Measurements from ENCODE around the gene TOMM7. TPM values are rescaled to one million over a fixed set of nuclear protein-coding genes. Genes with fewer than 3 reads are reported as not detected.

Gene TOMM7
- total RNA-seq, 2 donors from 2014 or later: 335 to 356 TPM

GRCh38 chr7:22827563-22827962 lies 4.9 kb upstream of the TOMM7 start:
- H3K4me1 Mint-ChIP-seq: peaks cover 6% of the 10 kb centered on the region
- H3K4me1 ChIP-seq (ENCODE audit: control insufficient read depth, insufficient read depth, low read length): no peaks in the 10 kb centered on the region
- TF ChIP-seq, protein P1, sequence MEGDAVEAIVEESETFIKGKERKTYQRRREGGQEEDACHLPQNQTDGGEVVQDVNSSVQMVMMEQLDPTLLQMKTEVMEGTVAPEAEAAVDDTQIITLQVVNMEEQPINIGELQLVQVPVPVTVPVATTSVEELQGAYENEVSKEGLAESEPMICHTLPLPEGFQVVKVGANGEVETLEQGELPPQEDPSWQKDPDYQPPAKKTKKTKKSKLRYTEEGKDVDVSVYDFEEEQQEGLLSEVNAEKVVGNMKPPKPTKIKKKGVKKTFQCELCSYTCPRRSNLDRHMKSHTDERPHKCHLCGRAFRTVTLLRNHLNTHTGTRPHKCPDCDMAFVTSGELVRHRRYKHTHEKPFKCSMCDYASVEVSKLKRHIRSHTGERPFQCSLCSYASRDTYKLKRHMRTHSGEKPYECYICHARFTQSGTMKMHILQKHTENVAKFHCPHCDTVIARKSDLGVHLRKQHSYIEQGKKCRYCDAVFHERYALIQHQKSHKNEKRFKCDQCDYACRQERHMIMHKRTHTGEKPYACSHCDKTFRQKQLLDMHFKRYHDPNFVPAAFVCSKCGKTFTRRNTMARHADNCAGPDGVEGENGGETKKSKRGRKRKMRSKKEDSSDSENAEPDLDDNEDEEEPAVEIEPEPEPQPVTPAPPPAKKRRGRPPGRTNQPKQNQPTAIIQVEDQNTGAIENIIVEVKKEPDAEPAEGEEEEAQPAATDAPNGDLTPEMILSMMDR (conservative IDR thresholded peaks at IDR 0.05): no peak
- no peaks in the 10 kb centered on the region for H3K9me3 Mint-ChIP-seq
- no peak overlapping the region for H3K27ac Mint-ChIP-seq
- no peak overlapping the region for H3K27ac ChIP-seq (ENCODE audit: low read depth, low read length)
- peaks cover 3% of the 10 kb centered on the region for H3K27me3 Mint-ChIP-seq (ENCODE audit: insufficient read depth)
- no peaks in the 10 kb centered on the region for H3K9me3 ChIP-seq (ENCODE audit: control insufficient read depth, low read length)
- no peak overlapping the region for H3K4me3 ChIP-seq (ENCODE audit: low read length)
- no peaks in the 10 kb centered on the region for H3K27me3 ChIP-seq (ENCODE audit: control insufficient read depth, insufficient read depth, low read length, poor library complexity, severe bottlenecking)
- no peaks in the 10 kb centered on the region for H3K36me3 Mint-ChIP-seq (ENCODE audit: low read depth)
- DNase-seq: peak; percentile 26
- no peak overlapping the region for H3K9ac ChIP-seq (ENCODE audit: extremely low read depth, low read length, poor library complexity, severe bottlenecking)
- no peaks in the 10 kb centered on the region for H3K36me3 ChIP-seq (ENCODE audit: control insufficient read depth, insufficient read depth, low read length)
- H3K4me3 Mint-ChIP-seq: no peak overlapping the region

DNA sequence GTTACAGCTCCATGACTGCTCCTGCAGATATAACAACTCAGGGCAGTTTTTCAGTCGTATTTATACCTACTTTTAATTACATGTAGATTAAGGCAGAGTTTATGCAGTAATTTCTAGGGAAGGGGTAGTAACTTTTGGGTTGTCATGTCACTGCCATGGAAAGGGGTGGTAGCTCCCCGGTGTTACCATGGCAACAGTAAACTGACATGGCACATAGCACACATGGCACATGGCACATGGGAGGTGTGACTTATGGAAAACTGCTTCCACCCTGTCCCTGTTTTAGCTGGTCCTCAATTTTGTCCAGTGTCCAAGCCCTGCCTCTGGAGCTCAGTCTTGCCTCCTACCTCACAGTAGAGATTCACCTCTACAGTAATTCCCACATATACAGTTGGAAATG lies 3.9 kb upstream of the TOMM7 start:
- Mint-ChIP-seq H3K27me3 (ENCODE audit: insufficient read depth) (peaks cover 2% of the 10 kb centered on the region), H3K4me3 (no peak overlapping the region), H3K4me1 (peaks cover 4% of the 10 kb centered on the region), H3K36me3 (ENCODE audit: low read depth) (no peaks in the 10 kb centered on the region), H3K9me3 (no peaks in the 10 kb centered on the region), H3K27ac (no peak overlapping the region)
- DNase-seq: peak; percentile 30
- Histone ChIP-seq H3K4me3 (ENCODE audit: low read length) (no peak overlapping the region), H3K27ac (ENCODE audit: low read depth, low read length) (no peak overlapping the region), H3K36me3 (ENCODE audit: control insufficient read depth, insufficient read depth, low read length) (no peaks in the 10 kb centered on the region), H3K9me3 (ENCODE audit: control insufficient read depth, low read length) (no peaks in the 10 kb centered on the region), H3K4me1 (ENCODE audit: control insufficient read depth, insufficient read depth, low read length) (no peaks in the 10 kb centered on the region), H3K27me3 (ENCODE audit: control insufficient read depth, insufficient read depth, low read length, poor library complexity, severe bottlenecking) (no peaks in the 10 kb centered on the region), H3K9ac (ENCODE audit: extremely low read depth, low read length, poor library complexity, severe bottlenecking) (no peak overlapping the region)
- TF ChIP-seq, protein P1 (conservative IDR thresholded peaks at IDR 0.05): no peak
- 91% methylated on average over 1 of the region's 2 CpGs; no CpG with 5 or more reads in 1 of the 2 experiments for WGBS, 2 experiments (ENCODE audit: insufficient coverage in 1 of 2, insufficient read length in 1 of 2)

DNA sequence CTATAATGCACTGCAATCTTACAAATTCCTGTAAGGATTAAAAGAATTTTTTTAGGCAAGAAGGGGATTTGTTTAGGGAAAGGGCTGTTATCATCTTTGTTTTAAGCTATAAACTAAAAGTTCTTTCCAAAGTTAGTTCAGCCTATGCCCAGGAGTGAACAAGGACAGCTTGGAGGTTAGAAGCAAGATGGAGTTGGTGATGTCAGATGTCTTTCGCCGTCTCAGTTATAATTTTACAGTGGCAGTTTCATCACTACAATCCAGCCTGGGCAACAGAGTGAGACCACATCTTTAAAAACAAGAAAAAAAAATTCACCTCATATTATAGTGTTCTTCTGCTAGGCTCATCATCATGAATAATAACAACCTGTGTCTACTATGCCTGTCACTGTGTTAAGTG lies 2.1 kb upstream of the TOMM7 start:
- Mint-ChIP-seq H3K27me3 (ENCODE audit: insufficient read depth) (no peaks in the 10 kb centered on the region), H3K4me1 (peaks cover 13% of the 10 kb centered on the region), H3K9me3 (no peaks in the 10 kb centered on the region), H3K4me3 (no peak overlapping the region), H3K27ac (no peak overlapping the region), H3K36me3 (ENCODE audit: low read depth) (no peaks in the 10 kb centered on the region)
- H3K9ac ChIP-seq (ENCODE audit: extremely low read depth, low read length, poor library complexity, severe bottlenecking): no peak overlapping the region
- 95 to 100% methylated on average over 2 of the region's 2 CpGs for WGBS, 2 experiments (ENCODE audit: insufficient coverage in 1 of 2, insufficient read length in 1 of 2)
- no peak overlapping the region for H3K27ac ChIP-seq (ENCODE audit: low read depth, low read length)
- DNase-seq: peak; percentile 7
- no peaks in the 10 kb centered on the region for H3K27me3 ChIP-seq (ENCODE audit: control insufficient read depth, insufficient read depth, low read length, poor library complexity, severe bottlenecking)
- TF ChIP-seq, protein P1 (conservative IDR thresholded peaks at IDR 0.05): no peak
- no peaks in the 10 kb centered on the region for H3K36me3 ChIP-seq (ENCODE audit: control insufficient read depth, insufficient read depth, low read length)
- H3K9me3 ChIP-seq (ENCODE audit: control insufficient read depth, low read length): no peaks in the 10 kb centered on the region
- H3K4me1 ChIP-seq (ENCODE audit: control insufficient read depth, insufficient read depth, low read length): peaks cover 4% of the 10 kb centered on the region
- H3K4me3 ChIP-seq (ENCODE audit: low read length): no peak overlapping the region
